GM12865 (cell line): ENCODE data around the gene ZNF324.

ENCODE experiments used
- DNase-seq: peaks from one replicate; pipeline ENCODE4 v3.0.0; 2010; ENCODE audit warnings: low read depth
- H3K4me3 ChIP-seq: 2 replicates; pipeline ENCODE4 v1.5.1; 2011; ENCODE audit warnings: mild to moderate bottlenecking, low read depth, low read length, control low read depth
- CTCF ChIP-seq: IDR thresholded peaks from 2 replicates; pipeline ENCODE4 v1.5.1; 2011; ENCODE audit warnings: low read length, control low read depth, low read depth, inconsistent platforms; ENCODE audit not compliant: insufficient read depth; ENCODE audit errors: missing control alignments

Gene ZNF324

GRCh38 chr19:58450856-58451357 is 16.0 kb upstream of the ZNF324 start:
- TF ChIP-seq CTCF, result no peak
- no peak for DNase-seq

GRCh38 chr19:58451358-58452101 is 15.3 kb upstream of the ZNF324 start, which contains the start of gene ZNF324B:
Gene ZNF324B, plus strand, starts transcription at chr19:58451622. Its CDS starts 2,080 bp downstream, at chr19:58453702.
- peak within 1 kb of the TSS; percentile 91 for H3K4me3 ChIP-seq
- no peak for TF ChIP-seq CTCF
- peak; percentile 97 for DNase-seq

More at GRCh38 chr19:58450856-58451357, 16.0 kb upstream of the ZNF324 start:
- H3K4me3 ChIP-seq, result peak overlapping the region; percentile 91

- no peak for DNase-seq
- no peak for TF ChIP-seq CTCF
- no peak overlapping the region for H3K4me3 ChIP-seq
Observed at GRCh38 chr19:58453743-58454142, 13.1 kb upstream of the ZNF324 start.

GRCh38 chr19:58455306-58455705 is 11.6 kb upstream of the ZNF324 start:
- no peak for TF ChIP-seq CTCF

GRCh38 chr19:58456111-58456510 is 10.8 kb upstream of the ZNF324 start:
- TF ChIP-seq CTCF, result no peak
- H3K4me3 ChIP-seq, result no peak overlapping the region
- no peak for DNase-seq

More at GRCh38 chr19:58455306-58455705, 11.6 kb upstream of the ZNF324 start:
- no peak for DNase-seq
- H3K4me3 ChIP-seq, result no peak overlapping the region

GRCh38 chr19:58460039-58460438 is 6.8 kb upstream of the ZNF324 start:
- DNase-seq, result no peak
- no peak overlapping the region for H3K4me3 ChIP-seq
- TF ChIP-seq CTCF, result no peak
